ENCODE data around the gene FAM124A.

- TF ChIP-seq CTCF (IDR thresholded peaks at IDR 0.05) = no peak
- no peak for TF ChIP-seq SMC3 (IDR thresholded peaks at IDR 0.05)
- TF ChIP-seq POLR2A (IDR thresholded peaks at IDR 0.05; ENCODE audit: low read length) = no peak
- TF ChIP-seq ESRRA (IDR thresholded peaks at IDR 0.05; ENCODE audit: borderline replicate concordance, low read length) = no peak
- TF ChIP-seq CHD2 (IDR thresholded peaks at IDR 0.05; ENCODE audit: low read length, partially characterized antibody) = no peak
- TF ChIP-seq KDM1A (IDR thresholded peaks at IDR 0.05; ENCODE audit: low read depth) = no peak
- TF ChIP-seq REST (IDR thresholded peaks at IDR 0.05) = no peak
- TF ChIP-seq MAZ (IDR thresholded peaks at IDR 0.05; ENCODE audit: borderline replicate concordance, low read depth, low read length) = no peak
- no peak for TF ChIP-seq CBX8 (IDR thresholded peaks at IDR 0.05)
- TF ChIP-seq RAD21 (conservative IDR thresholded peaks at IDR 0.05 in 1 of 2, IDR thresholded peaks at IDR 0.05 in 1 of 2) = no peak
- TF ChIP-seq SREBF2 (IDR thresholded peaks at IDR 0.05) = no peak
Measured at GRCh38 chr13:51229101-51229719, 7.0 kb downstream of the FAM124A start.
